ENCODE data around the gene ABCC11. TPM values are rescaled to one million over a fixed set of nuclear protein-coding genes. Genes with fewer than 3 reads are reported as not detected.

The ABCC11 gene
- total RNA-seq, 1 donor from 2014 or later = 0.30 TPM

GRCh38 chr16:48143812-48144368 is 103.4 kb downstream of the ABCC11 start:
- DNase-seq (ENCODE audit: low spot score) = no peak
- intact Hi-C loops (cut with DNase I) = no loop called here

DNA sequence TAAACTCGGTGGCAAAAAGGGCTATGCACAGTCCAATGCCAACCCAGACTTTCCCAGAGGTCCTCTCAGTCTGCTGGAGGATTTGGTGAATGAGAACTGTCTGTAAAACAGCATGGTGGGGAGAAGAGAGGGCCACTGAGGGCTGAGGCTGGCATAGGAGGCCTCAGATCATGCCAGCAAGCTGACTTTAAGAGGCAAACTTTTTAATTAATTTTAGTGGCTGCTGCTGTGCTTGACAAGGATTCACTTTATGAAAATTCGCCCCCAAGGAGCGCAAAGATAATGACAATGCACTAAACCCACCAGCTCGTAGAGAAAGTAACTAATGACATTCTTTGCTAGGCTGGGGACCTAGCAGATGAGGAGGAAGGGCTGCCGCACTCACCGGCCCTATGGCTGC is 106.5 kb downstream of the ABCC11 start:
- intact Hi-C loops (cut with DNase I) = no loop called here
- DNase-seq (ENCODE audit: low spot score) = no peak

DNA sequence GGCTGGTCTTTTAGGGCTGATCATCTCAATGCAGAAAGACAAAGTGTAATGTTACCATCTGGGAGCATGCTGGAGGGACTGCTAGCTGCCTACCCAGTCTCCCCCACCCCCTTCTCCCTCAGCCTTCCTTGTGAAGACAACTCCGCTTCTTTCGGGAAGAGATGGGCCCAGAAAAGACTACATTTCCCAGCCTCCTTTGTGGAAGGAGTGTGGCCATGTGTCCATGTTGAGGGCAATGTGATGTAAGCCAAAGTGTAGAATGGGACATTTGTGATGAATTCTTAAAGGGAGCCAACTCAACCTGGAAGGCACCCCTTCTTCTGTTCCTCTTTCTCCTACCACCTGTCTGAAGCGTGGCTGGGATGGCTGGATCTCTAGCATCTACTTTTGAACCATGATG is 107.8 kb downstream of the ABCC11 start:
- no peak for DNase-seq (ENCODE audit: low spot score)
- intact Hi-C loops (cut with DNase I) = no loop called here

- DNase-seq (ENCODE audit: low spot score) = no peak
- intact Hi-C loops (cut with DNase I) = no loop called here
These were observed 108.8 kb downstream of the ABCC11 start for GRCh38 chr16:48138543-48138942.

DNA sequence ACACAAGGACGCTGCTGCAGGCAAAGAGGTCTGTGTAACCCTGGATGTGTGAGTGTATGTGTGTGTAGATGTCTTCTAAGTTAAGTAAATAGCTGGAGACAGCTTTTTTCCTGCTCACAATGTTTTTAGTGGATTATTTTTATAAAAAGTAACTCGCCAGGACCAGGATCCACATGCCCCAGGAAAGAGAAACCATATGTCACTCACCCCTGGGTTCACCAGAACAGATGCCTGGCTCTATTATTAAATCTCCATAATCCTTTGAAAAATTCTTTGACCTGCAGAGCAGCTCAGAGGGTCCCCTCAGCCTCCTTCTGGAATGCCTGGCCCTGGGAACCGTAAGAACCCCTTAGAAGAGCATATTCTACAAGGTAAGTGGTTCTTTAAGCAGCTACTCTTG is 109.5 kb downstream of the ABCC11 start:
- no peak for DNase-seq (ENCODE audit: low spot score)
- intact Hi-C loops (cut with DNase I) = no loop called here

DNA sequence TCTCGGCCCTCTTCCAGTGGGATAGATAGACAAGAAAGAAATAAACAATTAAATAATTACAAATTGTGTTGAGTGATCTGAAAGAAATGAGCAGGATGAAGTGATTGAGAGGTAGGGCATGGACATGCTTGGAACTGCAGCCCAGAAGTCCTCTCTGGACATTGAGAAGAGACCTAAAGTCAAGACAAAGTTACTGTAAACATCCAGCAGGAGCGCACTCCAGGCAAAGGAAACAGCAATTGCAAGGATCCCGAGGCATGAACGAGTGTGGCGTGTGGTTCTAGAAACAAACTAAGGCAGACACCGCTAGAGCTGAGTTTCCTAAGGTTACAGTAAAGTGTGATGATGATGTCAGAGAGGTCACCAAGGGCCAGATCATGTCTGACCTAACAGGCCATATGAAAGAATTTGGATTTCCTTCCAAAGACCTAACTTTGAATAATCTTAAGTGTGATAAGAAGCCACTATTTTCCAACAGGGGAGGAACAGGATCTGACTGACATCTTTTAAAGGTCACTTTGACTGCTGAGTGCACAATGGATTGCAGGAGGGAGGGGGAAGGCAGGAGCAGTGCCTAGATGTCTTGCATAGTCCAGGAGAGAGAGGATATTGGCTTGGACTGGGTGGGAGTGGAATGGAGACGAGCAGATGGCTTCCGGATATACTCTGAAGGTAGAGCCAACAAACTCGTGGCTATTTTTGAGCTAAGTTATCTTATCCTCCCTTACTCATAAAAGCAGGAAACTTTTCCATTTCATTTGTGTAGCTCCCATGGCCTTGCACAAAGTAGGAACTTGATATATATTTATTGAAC is 110.6 kb downstream of the ABCC11 start:
- no peak for DNase-seq (ENCODE audit: low spot score)
- intact Hi-C loops (cut with DNase I) = no loop called here

- no peak for DNase-seq (ENCODE audit: low spot score)
- intact Hi-C loops (cut with DNase I) = no loop called here
These were observed 113.7 kb downstream of the ABCC11 start for GRCh38 chr16:48133455-48134211.

- DNase-seq (ENCODE audit: low spot score) = no peak
- intact Hi-C loops (cut with DNase I) = no loop called here
These were observed 114.6 kb downstream of the ABCC11 start for GRCh38 chr16:48132696-48133095.

GRCh38 chr16:48131201-48131935 is 116.0 kb downstream of the ABCC11 start:
- intact Hi-C loops (cut with DNase I) = no loop called here

DNA sequence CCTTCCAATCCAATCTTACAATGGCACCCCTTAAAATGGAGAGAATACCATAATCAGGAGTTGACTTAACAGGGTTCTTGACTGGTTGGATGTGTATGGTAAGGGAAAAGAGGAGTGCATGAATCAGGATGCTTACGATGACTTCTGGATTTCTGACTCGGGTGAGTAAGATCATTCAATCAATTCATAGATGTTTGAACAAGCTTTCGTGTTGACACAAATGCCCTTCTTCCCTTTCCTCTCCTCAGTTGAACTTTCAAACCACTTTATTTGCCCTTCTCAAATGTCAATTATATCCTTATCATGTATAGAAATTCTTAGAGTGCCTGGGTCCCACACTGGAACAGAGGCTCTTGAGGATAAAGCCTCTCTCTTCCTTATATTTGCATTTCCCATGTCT is 117.4 kb downstream of the ABCC11 start:
- intact Hi-C loops (cut with DNase I) = no loop called here
- DNase-seq (ENCODE audit: low spot score) = no peak

More at GRCh38 chr16:48131201-48131935, 116.0 kb downstream of the ABCC11 start:
- DNase-seq (ENCODE audit: low spot score) = no peak

DNA sequence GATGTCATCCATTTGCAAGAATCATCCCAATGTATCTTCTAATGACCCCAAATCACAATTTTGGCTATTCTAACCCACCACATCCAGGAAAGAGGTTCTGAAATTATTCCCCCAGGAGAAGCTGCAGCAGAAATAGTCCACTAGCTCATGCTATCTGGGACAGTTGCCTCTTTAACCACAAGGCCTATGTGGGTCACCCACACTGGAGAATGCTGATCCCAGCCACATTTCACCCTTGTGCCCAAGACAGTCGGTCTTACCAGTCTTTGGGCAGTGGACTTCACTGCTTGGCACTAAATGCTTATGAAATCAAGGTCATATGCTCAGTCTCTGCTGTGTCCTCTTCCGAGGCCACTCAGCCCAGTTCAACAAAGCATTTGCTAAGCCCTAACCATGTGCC is 118.6 kb downstream of the ABCC11 start:
- no peak for DNase-seq (ENCODE audit: low spot score)
- intact Hi-C loops (cut with DNase I) = no loop called here

GRCh38 chr16:48126801-48127644 is 120.3 kb downstream of the ABCC11 start:
- no peak for DNase-seq (ENCODE audit: low spot score)
- intact Hi-C loops (cut with DNase I) = no loop called here

- DNase-seq (ENCODE audit: low spot score) = no peak
- intact Hi-C loops (cut with DNase I) = no loop called here
These were observed 121.5 kb downstream of the ABCC11 start for GRCh38 chr16:48125888-48126287.

DNA sequence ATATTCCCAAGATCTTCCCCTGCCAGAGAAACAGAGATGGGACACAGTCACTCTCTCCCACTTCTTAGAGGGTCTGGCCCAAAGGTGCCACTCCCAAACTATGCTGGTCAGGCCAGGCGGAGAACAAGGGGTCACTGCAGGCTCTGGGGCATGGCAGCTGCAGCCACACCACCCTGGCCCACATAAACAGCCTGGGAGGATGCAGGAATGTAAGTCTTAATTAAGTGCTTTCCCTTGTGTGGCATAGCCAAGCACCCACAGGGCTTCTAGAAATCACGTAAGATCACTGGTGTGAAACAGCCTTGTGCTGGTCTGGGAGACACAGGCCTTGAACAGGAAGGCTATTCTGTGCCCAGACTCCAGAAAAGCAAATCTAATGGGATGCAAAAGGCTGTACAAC is 123.1 kb downstream of the ABCC11 start:
- intact Hi-C loops (cut with DNase I) = no loop called here
- DNase-seq (ENCODE audit: low spot score) = no peak

GRCh38 chr16:48123104-48123788 is 124.1 kb downstream of the ABCC11 start:
- no peak for DNase-seq (ENCODE audit: low spot score)
- intact Hi-C loops (cut with DNase I) = no loop called here

GRCh38 chr16:48121276-48121675 is 126.1 kb downstream of the ABCC11 start:
- intact Hi-C loops (cut with DNase I) = no loop called here

GRCh38 chr16:48118841-48119240 is 128.5 kb downstream of the ABCC11 start:
- intact Hi-C loops (cut with DNase I) = no loop called here
- DNase-seq (ENCODE audit: low spot score) = no peak

More at GRCh38 chr16:48121276-48121675, 126.1 kb downstream of the ABCC11 start:
- DNase-seq (ENCODE audit: low spot score) = no peak

- intact Hi-C loops (cut with DNase I) = no loop called here
These were observed 129.9 kb downstream of the ABCC11 start for GRCh38 chr16:48117217-48118105.

More at GRCh38 chr16:48117217-48118105, 129.9 kb downstream of the ABCC11 start:
- DNase-seq (ENCODE audit: low spot score) = no peak

Data from cardiac septum (tissue), 1 donor.